GM21528 (cell line): ENCODE data around the gene CMC1.
"Not testable (repeated sequence)": the region's sequence is repeated elsewhere in the genome, so short reads cannot be mapped to it uniquely, and the experiment has no call there.

ENCODE experiments used
- ATAC-seq: cut with Tn5 transposase; IDR thresholded peaks from one replicate; pipeline ENCODE4 v1.9.1; 2021; ENCODE audit warnings: mild to moderate bottlenecking, moderate library complexity; ENCODE audit not compliant: unreplicated experiment, low FRiP score

CMC1 gene, protein sequence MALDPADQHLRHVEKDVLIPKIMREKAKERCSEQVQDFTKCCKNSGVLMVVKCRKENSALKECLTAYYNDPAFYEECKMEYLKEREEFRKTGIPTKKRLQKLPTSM

DNA sequence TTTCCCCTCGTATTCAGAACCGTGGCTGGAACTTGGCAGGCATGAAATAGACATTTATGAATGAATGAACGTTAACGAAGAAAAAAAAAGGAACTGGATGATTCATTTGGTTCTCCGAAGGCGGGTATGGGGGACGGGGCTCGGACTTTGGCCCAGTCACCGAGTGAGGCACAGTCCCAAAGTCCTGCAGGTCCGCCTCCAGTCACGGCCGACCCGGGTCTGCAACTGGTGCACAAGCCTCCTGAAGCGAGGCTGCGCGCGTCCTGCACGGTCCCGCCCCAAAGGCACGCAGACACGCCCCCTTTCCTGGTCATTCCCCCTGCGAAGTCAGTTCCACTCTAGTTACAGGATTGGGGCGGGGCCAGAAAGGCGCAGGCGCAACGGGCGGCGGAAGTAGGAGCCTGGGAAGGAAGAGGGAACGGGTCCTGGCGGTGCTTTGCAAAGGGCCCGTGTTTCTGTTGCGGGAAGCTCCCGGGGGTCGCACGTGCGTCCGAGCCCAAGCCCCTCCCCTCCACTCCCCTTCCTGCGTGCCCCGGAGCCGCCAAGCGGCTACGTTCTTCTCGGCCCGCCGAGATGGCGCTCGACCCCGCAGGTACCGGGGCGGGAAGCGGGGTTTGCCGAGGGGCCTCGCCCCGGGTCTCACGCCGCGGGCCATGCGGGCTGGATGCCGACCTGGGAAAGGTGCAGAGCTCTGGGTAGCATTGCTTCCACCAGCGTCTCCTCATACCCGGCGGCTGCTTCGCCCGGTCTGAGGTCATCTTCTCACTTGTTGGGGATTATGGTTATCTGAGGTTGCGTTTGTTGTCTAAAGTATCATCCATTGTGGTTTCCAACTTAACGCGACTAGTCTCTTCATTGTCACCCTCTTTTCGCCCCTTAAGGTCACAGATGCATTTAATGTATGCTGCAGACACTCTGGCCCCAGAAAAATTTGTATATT, at the start of gene CMC1:
CMC1 (plus strand) TSS at position 399 of the 940 bp plus-strand sequence; CDS start at position 574, 175 bp downstream.
- peak; percentile 99 for ATAC-seq

- no peak for ATAC-seq
Observed at GRCh38 chr3:28198161-28198560, 43.3 kb upstream of the CMC1 start.

DNA sequence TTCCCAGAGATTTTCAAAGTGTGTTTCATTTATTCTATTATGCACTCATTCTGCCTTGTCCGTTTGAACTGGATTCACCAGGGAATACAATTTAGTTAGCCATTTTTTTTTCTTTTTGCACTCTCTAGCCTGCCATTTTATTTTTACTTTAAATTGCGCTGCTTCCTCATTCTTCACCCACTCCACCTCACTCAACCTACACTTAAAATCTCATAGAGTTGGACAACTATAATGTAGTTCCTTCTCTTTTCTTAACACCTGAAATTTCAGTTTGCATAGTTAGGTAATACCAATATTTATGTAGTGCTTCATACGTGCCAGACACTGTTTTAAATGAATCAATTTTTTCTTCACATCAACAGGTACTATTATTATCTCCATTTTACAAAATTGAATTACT, 42.4 kb upstream of the CMC1 start:
- no peak for ATAC-seq

GRCh38 chr3:28199643-28200042, 41.8 kb upstream of the CMC1 start:
- ATAC-seq = not testable (repeated sequence)

- ATAC-seq = not testable (repeated sequence)
Observed at GRCh38 chr3:28200366-28200848, 41.0 kb upstream of the CMC1 start.

- no peak for ATAC-seq
Observed at GRCh38 chr3:28206479-28206878, 34.9 kb upstream of the CMC1 start.

GRCh38 chr3:28207000-28207733, 34.3 kb upstream of the CMC1 start:
- no peak for ATAC-seq

DNA sequence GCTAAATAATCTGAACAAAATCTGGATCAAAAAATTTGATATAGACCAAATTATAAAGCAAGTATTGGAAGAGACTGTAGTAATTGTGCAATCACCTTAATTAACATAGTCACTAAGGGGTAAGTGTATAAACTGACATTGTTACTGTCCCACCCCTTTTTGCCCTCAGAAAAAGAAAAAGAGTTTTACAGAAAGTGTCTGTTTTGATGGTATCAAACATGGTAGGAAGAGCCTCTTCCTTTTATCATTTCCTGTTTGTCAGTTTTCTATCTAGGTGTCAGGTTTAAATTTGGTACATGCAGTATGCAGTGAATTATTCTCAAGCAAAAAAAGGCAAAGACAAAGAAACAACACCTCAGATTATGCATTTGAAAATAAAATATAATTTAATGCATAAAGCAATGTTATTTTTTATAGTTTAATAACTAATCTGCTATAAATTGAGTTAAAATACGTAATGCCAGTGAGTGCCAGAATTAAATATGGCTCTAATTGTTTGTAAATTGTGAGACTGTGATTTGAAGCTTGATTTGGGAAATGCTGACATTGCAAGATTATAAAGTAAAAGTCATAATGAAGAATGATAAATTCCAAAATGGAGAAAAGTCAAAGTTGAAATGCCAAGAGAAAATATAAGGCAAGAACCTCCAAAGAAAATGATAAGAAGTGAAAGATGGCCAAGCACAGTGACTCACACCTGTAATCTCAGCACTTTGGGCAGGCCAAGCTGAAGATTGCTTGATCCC, 30.3 kb upstream of the CMC1 start:
- ATAC-seq = no peak

- ATAC-seq = no peak
Observed at GRCh38 chr3:28212681-28213080, 28.7 kb upstream of the CMC1 start.

- no peak for ATAC-seq
Observed at GRCh38 chr3:28215407-28215806, 26.0 kb upstream of the CMC1 start.

- no peak for ATAC-seq
Observed at GRCh38 chr3:28218071-28218916, 23.1 kb upstream of the CMC1 start.

DNA sequence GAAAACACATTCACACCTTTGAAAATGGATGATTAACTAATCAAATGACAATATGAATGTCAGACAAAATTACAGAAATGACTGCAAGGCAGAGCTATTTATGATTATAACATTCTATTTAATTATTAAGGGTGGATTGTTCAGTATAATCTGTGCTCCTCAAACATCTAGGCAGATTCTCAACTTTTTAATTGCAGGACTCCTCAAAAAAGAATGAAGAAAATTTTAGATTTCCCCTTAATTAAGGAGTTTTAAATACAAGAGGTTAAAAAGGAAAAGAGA, 22.6 kb upstream of the CMC1 start:
- ATAC-seq = no peak

DNA sequence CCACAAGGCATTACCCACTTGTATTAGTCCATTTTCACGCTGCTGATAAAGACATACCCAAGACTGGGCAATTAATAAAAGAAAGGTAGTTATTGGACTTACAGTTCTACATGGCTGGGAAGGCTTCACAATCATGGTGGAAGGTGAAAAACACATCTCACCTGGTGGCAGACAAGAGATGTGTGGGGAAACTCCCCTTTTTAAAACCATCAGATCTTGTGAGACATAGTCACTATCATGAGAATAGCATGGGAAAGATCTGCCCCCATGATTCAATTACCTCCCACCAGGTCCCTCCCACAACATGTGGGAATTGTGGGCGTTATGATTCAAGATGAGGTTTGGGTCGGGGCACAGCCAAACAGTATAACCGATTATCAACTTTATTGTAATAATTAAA, 17.0 kb upstream of the CMC1 start:
- no peak for ATAC-seq

DNA sequence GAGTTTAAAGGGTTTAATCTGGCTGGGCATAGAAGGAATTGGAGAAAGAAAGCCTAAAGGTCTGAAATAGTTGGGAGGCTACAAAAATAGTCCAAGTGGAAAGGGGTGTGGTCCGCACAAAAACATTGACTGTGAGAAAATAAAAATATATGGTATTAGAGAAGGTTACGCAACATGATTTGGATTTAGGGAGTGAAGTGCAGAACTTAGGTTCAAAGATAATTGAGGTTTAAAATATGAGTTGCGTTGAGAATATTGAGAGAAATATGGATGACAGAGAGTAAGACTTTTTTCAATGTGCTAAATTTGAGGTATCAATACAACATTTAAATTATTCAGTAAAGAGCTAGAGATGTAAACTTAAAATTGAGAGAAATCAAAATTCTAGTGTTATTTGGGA, 15.4 kb upstream of the CMC1 start:
- no peak for ATAC-seq

DNA sequence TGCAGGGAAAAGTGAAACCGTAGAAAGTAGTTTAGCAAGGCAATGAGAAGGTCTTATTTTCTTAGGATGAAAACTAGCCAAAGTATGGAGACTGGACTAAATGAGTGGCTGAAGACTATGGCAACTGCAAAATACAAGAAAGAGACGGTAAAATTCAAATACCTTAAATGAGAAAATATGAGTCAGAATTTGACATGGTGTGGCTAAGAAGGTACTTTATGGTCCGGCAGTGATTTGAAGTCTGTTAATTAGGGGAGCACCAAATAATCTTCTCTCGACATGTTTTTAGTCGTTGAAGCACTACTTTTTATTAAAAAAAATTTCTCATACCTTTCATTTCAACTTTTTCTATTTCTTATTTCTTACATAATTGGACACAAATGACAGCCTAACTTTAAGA, 12.8 kb upstream of the CMC1 start:
- ATAC-seq = no peak

DNA sequence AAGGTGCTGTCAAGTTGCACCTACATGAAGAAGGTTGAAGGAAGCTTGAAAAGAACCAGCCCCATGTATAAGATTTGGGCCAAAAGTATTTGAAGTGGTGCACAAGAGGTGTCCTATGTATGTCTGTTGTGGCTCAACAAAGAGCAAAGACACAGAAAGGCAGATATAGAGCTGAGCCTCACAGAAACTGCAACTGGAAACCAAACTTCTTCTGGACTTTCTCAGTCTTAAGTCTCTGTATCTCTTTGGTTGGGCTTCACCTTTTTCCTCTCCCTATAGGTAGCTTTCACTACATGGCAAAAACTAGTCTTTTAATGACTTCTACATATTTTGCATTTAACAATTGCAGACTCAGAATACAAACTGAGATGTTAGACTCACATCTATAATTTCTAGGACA, 8.8 kb upstream of the CMC1 start:
- ATAC-seq = peak; percentile 50

- ATAC-seq = no peak
Observed at GRCh38 chr3:28234454-28234853, 7.0 kb upstream of the CMC1 start.

DNA sequence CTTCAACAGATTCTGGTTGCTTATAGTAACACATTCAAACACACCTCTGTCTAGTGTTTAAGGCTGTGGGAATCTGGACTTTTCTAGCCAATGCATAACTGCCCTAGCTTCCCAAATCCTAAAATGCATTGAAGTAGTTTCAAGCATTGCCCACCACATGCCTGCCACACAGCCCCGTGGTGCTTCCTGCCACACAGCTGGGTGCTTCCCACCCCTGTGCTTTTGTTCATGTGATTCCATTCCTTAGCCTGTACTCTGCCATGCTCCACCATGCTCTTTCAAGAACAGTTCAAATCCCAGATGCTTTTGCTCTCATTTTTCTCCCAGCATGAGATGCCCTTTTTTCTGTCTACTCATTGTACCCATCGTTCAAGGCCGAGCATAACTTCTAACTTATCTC, 2.3 kb upstream of the CMC1 start:
- ATAC-seq = no peak

DNA sequence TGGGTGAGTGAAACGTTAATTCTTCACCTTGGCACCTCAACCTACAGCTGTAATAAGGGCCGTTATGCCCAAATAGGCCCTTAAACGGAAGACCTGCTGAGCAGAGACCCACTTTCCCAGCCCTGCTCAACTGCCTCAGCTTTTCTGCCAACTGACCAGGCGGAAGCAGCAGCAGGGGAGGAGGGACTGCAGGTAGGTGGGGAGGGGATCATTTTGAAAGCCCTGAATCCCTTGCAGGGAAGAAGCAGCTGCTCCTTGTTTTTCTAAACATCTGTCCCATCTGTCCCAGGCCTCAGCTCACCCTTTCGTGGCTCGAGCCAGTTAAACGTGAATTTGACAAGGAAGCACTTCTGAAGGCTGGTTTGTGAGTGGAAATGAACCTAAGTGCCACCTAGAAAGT, 978 bp upstream of the CMC1 start:
- ATAC-seq = no peak

DNA sequence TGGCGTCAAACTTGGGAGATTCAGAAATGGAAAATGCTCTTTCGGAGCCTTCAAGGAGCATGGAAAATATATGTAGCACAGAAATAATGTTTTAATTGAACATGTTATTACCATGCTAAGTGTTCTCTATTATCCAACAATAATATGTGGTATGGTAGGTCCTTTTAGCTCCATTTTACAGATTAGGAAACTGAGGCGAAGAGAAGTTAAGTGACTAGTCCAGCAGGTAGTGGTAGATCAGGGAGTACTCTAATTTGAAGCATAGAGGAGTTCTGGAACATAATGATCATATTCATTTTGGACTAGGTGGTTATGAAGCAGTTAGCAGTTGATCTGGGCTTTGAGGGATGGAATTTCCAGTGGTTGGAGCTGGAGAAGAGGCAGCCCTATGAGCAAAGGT, 1.1 kb downstream of the CMC1 start:
- ATAC-seq = no peak
